ENCODE results near the gene TRABD. TPM values are rescaled to one million over a fixed set of nuclear protein-coding genes. Genes with fewer than 3 reads are reported as not detected.

The TRABD gene
- total RNA-seq, 6 experiments from 2014 or later = 25.0 to 36.0 (median 27.6) TPM

GRCh38 chr22:50153756-50154140 lies 32.0 kb upstream of the TRABD start:
- Mint-ChIP-seq H3K4me3 (no peak overlapping the region), H3K27ac (no peak overlapping the region), H3K9me3 (no peaks in the 10 kb centered on the region), H3K4me1 (ENCODE audit: low read depth) (no peaks in the 10 kb centered on the region), H3K27me3 (ENCODE audit: insufficient read depth) (peaks cover 3% of the 10 kb centered on the region), H3K36me3 (ENCODE audit: low read depth) (no peaks in the 10 kb centered on the region)
- no peak for TF ChIP-seq CTCF (IDR thresholded peaks at IDR 0.05)
- no peak for DNase-seq

GRCh38 chr22:50157709-50158375 lies 27.9 kb upstream of the TRABD start:
- Mint-ChIP-seq H3K27me3 (ENCODE audit: insufficient read depth) (peaks cover 5% of the 10 kb centered on the region), H3K27ac (no peak overlapping the region), H3K36me3 (ENCODE audit: low read depth) (no peaks in the 10 kb centered on the region), H3K4me1 (ENCODE audit: low read depth) (no peaks in the 10 kb centered on the region), H3K4me3 (no peak overlapping the region), H3K9me3 (no peaks in the 10 kb centered on the region)
- no peak for TF ChIP-seq CTCF (IDR thresholded peaks at IDR 0.05)
- no peak for DNase-seq

- Mint-ChIP-seq H3K4me3 (no peak overlapping the region), H3K36me3 (ENCODE audit: low read depth) (no peaks in the 10 kb centered on the region), H3K27ac (no peak overlapping the region), H3K27me3 (ENCODE audit: insufficient read depth) (peaks cover 7% of the 10 kb centered on the region), H3K4me1 (ENCODE audit: low read depth) (no peaks in the 10 kb centered on the region), H3K9me3 (no peaks in the 10 kb centered on the region)
- TF ChIP-seq CTCF (IDR thresholded peaks at IDR 0.05) = no peak
- no peak for DNase-seq
These were observed 24.8 kb upstream of the TRABD start for GRCh38 chr22:50160947-50161346.

- no peak for DNase-seq
- H3K4me3 Mint-ChIP-seq = no peak overlapping the region
- no peak overlapping the region for H3K27ac Mint-ChIP-seq
- peaks cover 7% of the 10 kb centered on the region for H3K27me3 Mint-ChIP-seq (ENCODE audit: insufficient read depth)
- H3K4me1 Mint-ChIP-seq (ENCODE audit: low read depth) = no peaks in the 10 kb centered on the region
- no peaks in the 10 kb centered on the region for H3K36me3 Mint-ChIP-seq (ENCODE audit: low read depth)
- no peak for TF ChIP-seq CTCF (IDR thresholded peaks at IDR 0.05)
- no peaks in the 10 kb centered on the region for H3K9me3 Mint-ChIP-seq
These were observed 24.0 kb upstream of the TRABD start for GRCh38 chr22:50161508-50162390.

GRCh38 chr22:50162391-50162956 lies 23.2 kb upstream of the TRABD start:
- no peaks in the 10 kb centered on the region for H3K36me3 Mint-ChIP-seq (ENCODE audit: low read depth)
- DNase-seq = no peak

More at GRCh38 chr22:50162391-50162956, 23.2 kb upstream of the TRABD start:
- no peak overlapping the region for H3K27ac Mint-ChIP-seq
- H3K9me3 Mint-ChIP-seq = no peaks in the 10 kb centered on the region
- H3K4me3 Mint-ChIP-seq = no peak overlapping the region
- H3K4me1 Mint-ChIP-seq (ENCODE audit: low read depth) = no peaks in the 10 kb centered on the region
- TF ChIP-seq CTCF (IDR thresholded peaks at IDR 0.05) = no peak
- H3K27me3 Mint-ChIP-seq (ENCODE audit: insufficient read depth) = peaks cover 7% of the 10 kb centered on the region
